ENCODE measurements around the gene PDXP.
A peak's percentile ranks its signal among the peaks of the same experiment; 100 is the strongest.

The PDXP gene

DNA sequence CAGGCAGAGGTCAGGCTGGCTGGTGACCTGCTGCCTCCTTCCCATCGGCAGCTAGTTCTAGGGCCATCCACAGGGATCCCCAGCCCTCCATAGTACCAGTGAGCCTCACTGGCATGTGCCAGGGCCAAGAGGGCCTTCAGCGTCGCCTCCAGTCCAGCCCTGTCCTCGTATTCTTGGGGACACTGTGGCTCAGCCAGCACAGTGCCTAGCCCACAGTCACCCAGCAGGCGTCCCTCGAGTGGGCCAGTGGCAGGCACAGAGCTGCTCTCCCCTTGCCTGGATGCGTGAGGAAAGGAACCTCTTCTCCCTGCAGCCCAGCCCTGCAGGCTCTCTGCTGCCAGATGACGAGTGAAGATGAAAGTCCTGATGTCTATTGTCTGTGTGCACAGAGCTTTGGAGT lies 29.7 kb upstream of the PDXP start:
- DNase-seq (ENCODE audit: low read depth in 2 of 2): no peak

- DNase-seq (ENCODE audit: low read depth in 2 of 2): no peak
Measured at GRCh38 chr22:37629928-37630327, 28.6 kb upstream of the PDXP start.

DNA sequence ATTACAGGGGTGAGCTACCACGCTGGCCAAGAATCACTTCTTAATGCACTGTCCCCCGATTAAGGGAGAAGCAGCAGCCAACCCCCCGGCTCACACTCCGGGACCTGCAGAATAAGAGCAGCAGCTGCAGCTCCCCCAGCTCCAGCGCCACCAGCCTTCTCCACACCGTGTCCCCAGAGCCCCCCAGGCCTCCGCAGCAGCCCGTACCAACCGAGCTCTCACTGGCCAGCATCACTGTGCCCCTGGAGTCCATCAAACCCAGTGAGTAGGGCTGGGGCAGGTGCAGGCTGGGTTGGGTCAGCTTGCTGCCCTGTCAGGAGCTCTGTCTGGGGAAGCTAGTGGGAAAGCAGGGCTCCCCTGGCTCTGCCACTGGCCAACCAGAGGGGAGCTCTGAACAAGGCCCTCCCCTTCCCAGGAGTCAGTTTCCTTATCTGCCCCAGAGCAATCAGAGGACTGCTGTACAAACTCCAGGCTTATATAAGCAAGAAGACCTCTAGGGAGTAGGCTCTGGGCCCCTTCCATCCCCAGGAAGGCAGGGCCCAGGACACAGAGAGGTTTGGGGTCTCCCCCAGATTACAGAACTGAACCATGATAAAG lies 27.6 kb upstream of the PDXP start:
- no peak for DNase-seq (ENCODE audit: low read depth in 2 of 2)

GRCh38 chr22:37631448-37632173 lies 26.9 kb upstream of the PDXP start:
- DNase-seq (ENCODE audit: low read depth in 2 of 2): no peak

DNA sequence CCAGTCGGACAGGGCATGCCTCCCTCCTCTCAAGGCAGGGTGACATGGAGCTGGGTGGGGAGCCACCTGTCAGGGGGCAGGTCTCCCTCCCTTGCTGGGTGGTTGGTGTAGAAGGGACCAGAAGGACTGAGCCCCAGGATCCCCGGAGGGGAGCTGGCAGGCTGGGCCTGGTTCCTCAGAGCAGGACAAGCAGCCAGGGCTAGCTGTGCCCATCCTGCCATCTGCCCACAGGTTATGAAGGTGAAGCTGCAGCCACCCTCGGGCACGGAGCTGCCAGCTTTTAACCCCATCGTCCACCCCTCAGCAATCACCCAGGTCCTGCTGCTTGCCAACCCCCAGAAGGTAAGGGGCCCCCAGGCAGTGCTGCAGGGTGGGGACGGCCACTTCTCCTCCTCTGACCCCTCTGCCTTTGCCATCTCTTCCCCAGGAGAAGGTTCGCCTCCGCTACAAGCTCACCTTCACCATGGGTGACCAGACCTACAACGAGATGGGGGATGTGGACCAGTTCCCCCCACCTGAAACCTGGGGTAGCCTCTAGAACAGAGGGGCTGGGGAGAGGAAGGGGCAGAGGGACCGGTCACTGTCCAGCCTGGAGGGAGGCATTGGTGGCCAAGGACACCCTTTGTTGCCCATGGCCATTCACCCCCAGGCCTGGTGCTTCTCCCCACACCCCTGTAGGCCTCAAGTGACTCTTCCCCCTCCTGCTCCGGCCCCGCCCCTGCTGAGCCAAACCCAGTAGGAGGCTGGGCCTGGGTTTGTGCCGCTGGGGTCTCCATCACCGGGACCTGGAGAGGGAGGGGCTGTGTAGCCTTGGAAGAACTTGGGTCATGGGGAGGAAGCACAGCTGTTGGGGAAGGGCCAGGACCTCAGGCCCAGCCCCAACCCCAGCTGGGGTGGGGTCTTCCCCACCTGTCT lies 26.1 kb upstream of the PDXP start:
- DNase-seq (ENCODE audit: low read depth in 2 of 2): no peak

DNA sequence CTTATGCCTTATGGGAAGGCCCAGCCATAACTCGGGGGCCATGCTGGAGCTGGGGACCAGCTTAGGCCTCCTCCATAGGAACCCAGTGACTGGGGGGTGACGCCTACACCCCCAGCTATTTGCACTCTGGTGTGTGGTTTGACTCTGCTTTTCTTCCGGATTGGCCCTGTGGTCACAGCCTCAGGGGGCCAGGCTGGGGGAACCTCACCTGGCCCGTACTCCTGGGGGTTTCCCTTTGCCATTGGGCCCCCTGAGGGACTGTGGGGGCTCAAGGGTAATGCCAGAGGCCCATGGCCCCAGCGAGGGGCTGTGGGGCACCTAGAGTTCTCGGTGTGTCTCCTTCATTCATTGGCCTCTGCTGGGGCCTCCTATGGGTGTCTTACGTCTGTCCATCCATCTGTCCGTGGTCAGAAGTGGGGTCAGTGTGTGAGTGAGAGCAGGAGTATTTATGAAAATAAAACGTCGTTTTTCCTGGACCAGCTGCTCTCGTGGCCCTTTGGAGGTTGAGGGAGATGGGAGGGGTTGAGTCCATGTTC lies 25.4 kb upstream of the PDXP start:
- DNase-seq (ENCODE audit: low read depth in 2 of 2): peak in 1 of 2 donors; percentile 49

DNA sequence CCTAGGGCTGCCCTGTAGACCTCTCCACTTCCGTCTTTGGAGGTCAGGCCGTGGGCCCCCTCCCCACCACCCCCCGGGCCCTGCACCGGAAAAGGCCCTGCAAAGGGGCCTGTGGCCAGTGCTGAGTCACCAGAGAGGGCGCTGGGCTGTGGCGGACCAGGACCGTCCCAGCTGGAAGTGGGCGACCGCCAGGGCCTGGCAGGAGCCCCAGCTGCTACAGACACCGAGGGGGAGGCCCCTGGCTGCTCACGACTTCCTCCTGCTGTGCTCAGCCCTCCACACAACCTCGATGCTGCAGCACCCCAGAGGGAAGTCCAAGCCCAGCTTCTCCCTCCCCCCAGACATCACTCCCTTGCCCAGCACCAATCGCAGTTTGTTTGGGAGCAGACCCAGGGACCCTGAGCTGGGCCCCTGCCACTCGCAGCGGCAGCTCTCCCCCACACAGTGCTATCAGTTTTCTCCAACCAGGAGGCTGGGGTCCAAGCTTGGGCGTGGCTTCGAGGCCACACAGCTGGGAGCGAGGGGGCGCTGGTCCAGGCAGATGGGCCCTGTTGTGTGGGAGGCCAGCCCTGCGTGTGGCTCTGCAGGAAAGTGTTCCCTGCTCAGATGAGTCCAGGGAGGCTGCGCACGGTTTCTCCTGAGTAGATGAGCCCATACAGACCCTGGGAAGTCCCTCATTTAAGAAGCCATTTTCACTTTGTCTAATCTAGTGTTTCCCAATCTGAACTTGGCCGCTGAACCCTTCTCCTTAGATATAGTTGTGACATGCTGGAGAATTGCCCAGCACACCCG lies 24.7 kb upstream of the PDXP start:
- peak; percentile 63 to 70 for DNase-seq (ENCODE audit: low read depth in 2 of 2)

DNA sequence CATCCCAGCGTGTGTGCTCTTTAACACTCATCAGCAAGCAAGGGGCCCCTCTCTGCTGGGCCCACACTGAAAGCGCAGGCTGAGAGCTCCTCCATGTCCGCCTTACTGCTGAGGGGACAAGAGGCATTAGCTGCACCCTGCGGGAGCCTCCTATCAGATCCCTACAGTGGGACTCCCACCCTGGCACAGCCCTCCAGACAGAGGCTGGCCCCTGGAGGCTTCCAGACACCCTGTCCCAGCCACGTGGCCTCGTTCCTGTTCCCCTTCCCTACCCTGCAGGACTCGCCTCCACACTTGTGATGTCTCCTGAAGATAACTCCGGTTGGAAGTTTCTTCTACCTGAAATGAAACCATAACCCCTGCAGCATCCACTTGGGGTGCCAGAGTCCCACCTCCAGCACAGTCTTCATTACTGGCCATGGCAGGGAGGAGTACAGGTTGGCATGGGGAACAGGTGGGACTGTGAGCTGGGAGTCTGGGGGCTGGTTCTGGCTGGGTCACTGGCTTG lies 24.1 kb upstream of the PDXP start:
- DNase-seq (ENCODE audit: low read depth in 2 of 2): no peak

- DNase-seq (ENCODE audit: low read depth in 2 of 2): no peak
Measured at GRCh38 chr22:37635157-37635556, 23.4 kb upstream of the PDXP start.

DNA sequence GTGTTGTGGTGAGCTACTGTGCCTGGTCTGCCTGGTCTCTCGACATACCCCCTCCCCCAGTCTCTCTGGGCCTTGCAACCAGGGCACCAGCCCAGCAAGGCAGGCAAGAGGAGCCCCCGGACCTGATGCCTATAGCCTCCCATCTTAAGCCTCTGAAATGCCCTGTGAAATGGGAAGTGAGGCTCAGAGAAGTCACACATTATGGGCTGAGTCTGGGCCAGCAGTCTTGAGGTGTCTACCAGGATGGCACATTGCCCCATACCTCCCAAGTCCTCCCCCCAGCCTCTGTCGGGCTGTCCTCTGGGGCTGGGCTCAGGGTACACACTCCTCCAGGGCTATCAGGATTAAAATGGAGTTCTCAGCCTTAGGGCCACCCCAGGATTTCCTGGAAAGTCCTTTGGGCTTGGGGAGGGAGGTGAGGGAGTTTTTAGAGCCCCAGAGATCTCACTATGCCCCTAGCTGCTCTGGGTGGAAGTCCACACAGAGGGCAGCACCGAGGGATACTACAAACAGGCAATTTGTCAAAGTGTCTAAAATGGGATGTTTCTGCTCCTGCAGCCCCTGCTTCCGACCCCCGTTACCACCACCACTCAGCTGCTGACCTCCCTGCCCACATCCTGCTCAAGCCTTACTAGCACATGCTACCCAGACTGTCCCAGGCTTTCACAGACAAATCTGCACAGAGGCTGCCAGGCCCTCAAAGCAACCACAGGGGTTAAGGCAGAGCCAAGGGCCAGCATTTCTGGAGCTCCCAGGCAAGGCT lies 22.2 kb upstream of the PDXP start:
- no peak for DNase-seq (ENCODE audit: low read depth in 2 of 2)

- DNase-seq (ENCODE audit: low read depth in 2 of 2): no peak
Measured at GRCh38 chr22:37636949-37637273, 21.6 kb upstream of the PDXP start.

GRCh38 chr22:37638391-37639069 lies 20.0 kb upstream of the PDXP start:
- no peak for DNase-seq (ENCODE audit: low read depth in 2 of 2)

- peak; percentile 47 to 61 for DNase-seq (ENCODE audit: low read depth in 2 of 2)
Measured at GRCh38 chr22:37639070-37639760, 19.3 kb upstream of the PDXP start, which contains the start of gene SH3BP1. SH3BP1 (plus strand) TSS chr22:37639669; CDS start chr22:37639788, 119 bp downstream.

- no peak for DNase-seq (ENCODE audit: low read depth in 2 of 2)
Measured at GRCh38 chr22:37639771-37640590, 18.5 kb upstream of the PDXP start.

- no peak for DNase-seq (ENCODE audit: low read depth in 2 of 2)
Measured at GRCh38 chr22:37640591-37641560, 17.6 kb upstream of the PDXP start.

DNA sequence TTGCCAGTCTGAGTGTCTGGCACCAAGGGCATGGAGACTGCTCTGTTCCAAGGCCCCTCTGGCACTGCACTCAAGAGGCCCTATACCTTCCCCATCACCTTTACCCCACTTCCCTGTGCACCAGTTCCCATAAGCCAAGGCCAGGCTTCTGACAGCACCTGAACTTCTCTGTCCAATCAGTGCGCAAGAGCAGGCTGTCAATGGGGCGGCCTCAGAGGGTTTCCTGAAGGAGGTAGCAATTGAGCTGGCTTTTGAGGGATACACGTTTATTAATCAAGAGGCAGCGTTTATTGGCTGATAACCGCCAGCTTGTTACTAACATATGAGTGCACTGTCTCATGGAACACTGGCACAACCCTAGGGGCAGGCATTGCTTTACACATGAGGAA lies 17.0 kb upstream of the PDXP start:
- DNase-seq (ENCODE audit: low read depth in 2 of 2): no peak

DNA sequence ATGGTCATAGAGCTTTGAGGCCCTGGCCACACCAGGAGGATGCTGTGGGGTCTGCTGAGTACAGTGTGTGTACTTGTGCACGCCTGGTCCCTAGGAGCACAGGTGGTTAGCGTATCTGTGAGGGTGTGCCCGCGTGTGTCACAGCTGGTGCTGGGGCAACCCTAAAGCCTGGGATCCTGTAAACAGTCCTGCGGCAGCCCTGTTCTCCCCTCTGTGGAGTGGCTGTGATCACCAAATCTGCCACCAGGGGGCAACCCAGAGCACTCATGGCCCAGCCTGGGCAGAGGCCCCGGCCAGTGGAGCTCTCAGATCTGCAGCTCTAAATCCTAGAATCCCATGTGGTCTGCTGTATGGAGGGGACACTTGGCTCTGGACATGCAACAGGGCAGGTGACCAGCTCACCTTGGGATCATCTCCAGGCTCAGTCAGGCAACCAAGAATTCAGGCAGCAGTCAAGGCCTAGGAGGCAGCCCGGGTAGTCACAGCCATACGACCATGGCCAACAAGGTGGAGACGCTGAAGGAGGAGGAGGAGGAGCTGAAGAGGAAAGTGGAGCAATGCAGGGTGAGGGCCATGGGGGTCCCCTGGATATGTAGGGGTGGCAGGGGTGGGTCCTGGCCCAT lies 15.2 kb upstream of the PDXP start:
- peak; percentile 79 to 84 for DNase-seq (ENCODE audit: low read depth in 2 of 2)
